ENCODE data around the gene CCNH. TPM values are rescaled to one million over a fixed set of nuclear protein-coding genes. Genes with fewer than 3 reads are reported as not detected.
A peak's percentile ranks its signal among the peaks of the same experiment; 100 is the strongest.

The CCNH gene
- total and polyA plus RNA-seq, 5 donors from 2014 or later = 60.0 to 393 (median 63.6) TPM

DNA sequence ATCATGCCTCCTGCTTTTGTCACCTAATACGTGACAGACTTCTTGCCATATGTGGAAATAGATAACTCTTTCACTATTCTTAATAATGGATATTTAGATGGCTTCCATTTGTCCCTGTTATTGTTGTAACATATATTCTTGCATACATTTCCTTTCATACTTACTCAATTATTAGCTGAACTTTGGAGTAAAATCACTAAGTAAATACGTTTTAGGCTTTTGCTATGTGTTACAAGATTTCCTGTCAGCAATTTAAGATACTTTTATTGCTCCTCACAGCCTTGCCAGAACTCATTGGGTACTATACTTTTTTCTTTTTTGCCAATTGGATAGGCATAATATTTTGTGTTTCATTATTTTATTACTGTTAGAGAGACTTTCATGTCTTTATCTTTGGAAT is 26.9 kb downstream of the CCNH start:
- Mint-ChIP-seq H3K4me3 (no peak overlapping the region), H3K9me3 (no peaks in the 10 kb centered on the region), H3K36me3 (peaks cover 27% of the 10 kb centered on the region), H3K27me3 (peaks cover 4% of the 10 kb centered on the region), H3K4me1 (peaks cover 16 to 46% (median 25%) of the 10 kb centered on the region in 4 donors), H3K27ac (peak overlapping the region in 1 of 3 donors; percentile 10)
- no peak overlapping the region for H3K4me3 ChIP-seq (ENCODE audit: low read depth, low read length)
- H3K4me1 ChIP-seq (ENCODE audit: control insufficient read depth, insufficient read depth, low read length, poor library complexity, severe bottlenecking) = no peaks in the 10 kb centered on the region
- ATAC-seq (ENCODE audit: low read depth in 2 of 2) (no peak), DNase-seq (no peak)
- peaks cover 89% of the 10 kb centered on the region for H3K36me3 ChIP-seq (ENCODE audit: control insufficient read depth, insufficient read depth, low read length)
- no peaks in the 10 kb centered on the region for H3K27me3 ChIP-seq (ENCODE audit: control insufficient read depth, insufficient read depth, low read length)
- no peak overlapping the region for H3K27ac ChIP-seq (ENCODE audit: insufficient read depth, low read length, poor library complexity, severe bottlenecking)
- no peaks in the 10 kb centered on the region for H3K9me3 ChIP-seq (ENCODE audit: control insufficient read depth in 2 of 2, low read length in 2 of 2)

DNA sequence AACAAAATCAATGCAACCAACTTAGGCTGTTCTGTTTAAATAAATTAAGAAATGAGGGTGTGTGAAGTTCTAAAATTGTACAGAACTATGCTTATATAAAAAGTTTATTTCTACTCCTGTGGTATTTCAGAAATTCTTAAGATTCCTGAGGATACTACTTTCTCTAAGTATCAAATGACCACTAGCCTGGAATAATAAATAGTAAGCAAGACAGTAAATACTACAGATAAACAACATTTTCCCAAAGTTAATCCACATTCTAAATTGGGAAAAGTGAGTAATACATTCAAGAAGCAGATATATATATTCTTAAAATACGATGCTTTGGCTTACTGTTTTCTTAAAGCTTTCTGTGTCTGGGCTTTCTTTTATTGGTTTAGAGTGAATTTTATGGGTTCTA is 29.5 kb downstream of the CCNH start:
- H3K27me3 Mint-ChIP-seq = no peaks in the 10 kb centered on the region
- H3K27ac ChIP-seq (ENCODE audit: insufficient read depth, low read length, poor library complexity, severe bottlenecking) = no peak overlapping the region
- ATAC-seq (ENCODE audit: low read depth in 2 of 2) (no peak), DNase-seq (no peak)
- no peaks in the 10 kb centered on the region for H3K9me3 Mint-ChIP-seq
- H3K27ac Mint-ChIP-seq = no peak overlapping the region
- H3K9me3 ChIP-seq (ENCODE audit: control insufficient read depth in 2 of 2, low read length in 2 of 2) = no peaks in the 10 kb centered on the region
- no peaks in the 10 kb centered on the region for H3K27me3 ChIP-seq (ENCODE audit: control insufficient read depth, insufficient read depth, low read length)
- H3K4me1 Mint-ChIP-seq = peaks cover 4 to 35% (median 27%) of the 10 kb centered on the region in 4 donors
- peaks cover 20% of the 10 kb centered on the region for H3K36me3 Mint-ChIP-seq
- no peak overlapping the region for H3K4me3 ChIP-seq (ENCODE audit: low read depth, low read length)
- no peaks in the 10 kb centered on the region for H3K4me1 ChIP-seq (ENCODE audit: control insufficient read depth, insufficient read depth, low read length, poor library complexity, severe bottlenecking)
- H3K36me3 ChIP-seq (ENCODE audit: control insufficient read depth, insufficient read depth, low read length) = peaks cover 92% of the 10 kb centered on the region
- no peak overlapping the region for H3K4me3 Mint-ChIP-seq

DNA sequence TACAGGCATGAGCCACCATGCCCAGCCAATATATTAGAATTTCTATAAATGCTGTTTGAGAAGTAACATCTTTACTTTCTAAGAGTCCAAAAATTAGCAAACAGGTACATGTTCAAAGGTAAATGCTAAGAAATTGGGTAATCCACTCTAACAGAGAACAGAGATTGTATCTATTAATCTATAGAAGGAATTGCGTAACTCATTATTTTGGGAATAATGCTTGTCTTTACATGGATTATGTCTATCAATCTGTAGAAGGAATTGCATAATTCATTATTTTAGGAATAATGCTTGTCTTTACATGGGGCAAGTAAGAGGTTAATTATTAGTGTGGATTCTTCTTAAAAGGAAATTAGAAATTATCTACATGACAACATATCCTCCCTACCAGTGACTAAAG is 30.5 kb downstream of the CCNH start:
- peaks cover 4 to 32% (median 25%) of the 10 kb centered on the region in 4 donors for H3K4me1 Mint-ChIP-seq
- no peak overlapping the region for H3K4me3 Mint-ChIP-seq
- DNase-seq (no peak), ATAC-seq (ENCODE audit: low read depth in 2 of 2) (no peak)
- peaks cover 92% of the 10 kb centered on the region for H3K36me3 ChIP-seq (ENCODE audit: control insufficient read depth, insufficient read depth, low read length)
- H3K4me3 ChIP-seq (ENCODE audit: low read depth, low read length) = no peak overlapping the region
- H3K27me3 Mint-ChIP-seq = no peaks in the 10 kb centered on the region
- no peak overlapping the region for H3K27ac ChIP-seq (ENCODE audit: insufficient read depth, low read length, poor library complexity, severe bottlenecking)
- peak overlapping the region in 1 of 3 donors; percentile 59 for H3K27ac Mint-ChIP-seq
- peaks cover 18% of the 10 kb centered on the region for H3K36me3 Mint-ChIP-seq
- no peaks in the 10 kb centered on the region for H3K27me3 ChIP-seq (ENCODE audit: control insufficient read depth, insufficient read depth, low read length)
- H3K9me3 ChIP-seq (ENCODE audit: control insufficient read depth in 2 of 2, low read length in 2 of 2) = no peaks in the 10 kb centered on the region
- no peaks in the 10 kb centered on the region for H3K9me3 Mint-ChIP-seq
- no peaks in the 10 kb centered on the region for H3K4me1 ChIP-seq (ENCODE audit: control insufficient read depth, insufficient read depth, low read length, poor library complexity, severe bottlenecking)

DNA sequence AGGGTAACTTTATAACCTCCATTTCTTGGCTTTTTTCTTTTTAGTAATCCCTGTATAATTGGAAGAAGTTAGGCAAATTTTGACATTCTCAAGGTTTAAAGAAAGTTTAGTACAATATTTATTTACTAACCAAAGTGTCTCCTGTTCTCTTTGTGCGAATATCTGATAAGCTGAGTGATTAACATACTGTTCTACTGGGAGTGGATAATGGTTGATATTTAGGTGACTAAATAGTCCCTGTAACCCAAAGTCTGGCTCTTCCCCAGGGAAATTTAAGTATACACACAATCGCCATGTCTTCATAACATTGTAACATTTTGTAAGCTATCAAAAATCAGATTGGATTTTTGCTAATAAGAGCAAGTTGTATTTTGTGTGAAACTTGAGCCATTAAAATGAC is 40.0 kb downstream of the CCNH start:
- Histone ChIP-seq H3K9me3 (ENCODE audit: control insufficient read depth in 2 of 2, low read length in 2 of 2) (no peaks in the 10 kb centered on the region), H3K36me3 (ENCODE audit: control insufficient read depth, insufficient read depth, low read length) (peaks cover 59% of the 10 kb centered on the region)
- H3K27ac Mint-ChIP-seq = no peak overlapping the region

DNA sequence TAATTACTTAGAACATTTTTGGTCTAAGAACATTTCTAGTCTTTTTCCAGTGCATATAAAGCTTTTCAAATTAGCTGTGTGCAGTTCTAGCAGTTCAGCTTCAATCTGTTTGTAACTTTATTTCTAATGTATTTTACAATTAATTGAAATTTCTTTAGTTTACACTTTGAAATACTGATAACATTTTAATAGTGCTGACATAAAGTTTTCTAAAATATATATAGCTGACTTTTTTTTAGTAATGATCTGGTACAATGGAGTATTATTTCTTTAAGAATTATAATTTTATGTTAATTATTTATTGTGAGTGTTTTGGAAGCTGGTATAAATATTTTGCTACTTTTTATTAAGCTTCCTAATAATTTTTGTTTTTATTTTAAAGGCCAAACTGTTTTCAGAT is 43.3 kb downstream of the CCNH start:
- no peak overlapping the region for H3K27ac ChIP-seq (ENCODE audit: insufficient read depth, low read length, poor library complexity, severe bottlenecking)
- DNase-seq (no peak), ATAC-seq (ENCODE audit: low read depth in 2 of 2) (no peak)
- no peaks in the 10 kb centered on the region for H3K27me3 ChIP-seq (ENCODE audit: control insufficient read depth, insufficient read depth, low read length)
- Mint-ChIP-seq H3K9me3 (peaks cover 0 to 2% (median 0%) of the 10 kb centered on the region in 7 donors), H3K27me3 (no peaks in the 10 kb centered on the region), H3K4me1 (peaks cover 22 to 31% (median 26%) of the 10 kb centered on the region in 4 donors), H3K36me3 (peaks cover 22% of the 10 kb centered on the region), H3K27ac (no peak overlapping the region), H3K4me3 (no peak overlapping the region)
- H3K9me3 ChIP-seq (ENCODE audit: control insufficient read depth in 2 of 2, low read length in 2 of 2) = no peaks in the 10 kb centered on the region
- H3K36me3 ChIP-seq (ENCODE audit: control insufficient read depth, insufficient read depth, low read length) = peaks cover 49% of the 10 kb centered on the region
- peaks cover 8% of the 10 kb centered on the region for H3K4me1 ChIP-seq (ENCODE audit: control insufficient read depth, insufficient read depth, low read length, poor library complexity, severe bottlenecking)
- H3K4me3 ChIP-seq (ENCODE audit: low read depth, low read length) = no peak overlapping the region

More for the DNA sequence above, 40.0 kb downstream of the CCNH start:
- Mint-ChIP-seq H3K4me3 (no peak overlapping the region), H3K4me1 (peaks cover 9 to 23% (median 19%) of the 10 kb centered on the region in 4 donors), H3K36me3 (peaks cover 26% of the 10 kb centered on the region), H3K27me3 (no peaks in the 10 kb centered on the region), H3K9me3 (peaks cover 0 to 1% (median 0%) of the 10 kb centered on the region in 7 donors)
- no peaks in the 10 kb centered on the region for H3K4me1 ChIP-seq (ENCODE audit: control insufficient read depth, insufficient read depth, low read length, poor library complexity, severe bottlenecking)
- H3K27me3 ChIP-seq (ENCODE audit: control insufficient read depth, insufficient read depth, low read length) = no peaks in the 10 kb centered on the region
- H3K4me3 ChIP-seq (ENCODE audit: low read depth, low read length) = no peak overlapping the region
- no peak for DNase-seq
- no peak overlapping the region for H3K27ac ChIP-seq (ENCODE audit: insufficient read depth, low read length, poor library complexity, severe bottlenecking)
- ATAC-seq (ENCODE audit: low read depth in 2 of 2) = no peak

DNA sequence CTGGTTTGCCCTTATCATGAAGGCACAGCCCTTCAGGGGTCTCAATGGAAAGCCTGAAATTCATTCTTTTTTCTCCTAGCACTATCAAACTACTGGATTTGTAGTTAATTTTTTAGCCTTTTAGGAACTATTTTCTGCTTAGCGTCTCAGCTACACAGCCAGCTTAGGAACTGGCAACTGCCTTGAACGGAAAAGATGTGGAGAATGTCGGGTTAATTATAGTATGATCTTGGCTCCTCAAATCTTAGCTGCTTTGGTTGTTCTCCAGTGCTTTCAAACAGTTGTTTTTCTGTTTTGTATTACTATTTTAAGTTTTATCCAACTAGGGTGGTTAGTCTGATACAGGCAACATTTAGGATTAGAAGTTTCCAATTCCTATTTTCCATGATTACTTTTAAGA is 44.1 kb downstream of the CCNH start:
- DNase-seq = no peak
- Mint-ChIP-seq H3K27me3 (no peaks in the 10 kb centered on the region), H3K36me3 (peaks cover 22% of the 10 kb centered on the region), H3K27ac (peak overlapping the region in 2 of 3 donors; percentile 25 to 60), H3K9me3 (peaks cover 0 to 2% (median 0%) of the 10 kb centered on the region in 7 donors), H3K4me1 (peaks cover 24 to 28% (median 25%) of the 10 kb centered on the region in 4 donors), H3K4me3 (no peak overlapping the region)
- Histone ChIP-seq H3K27ac (ENCODE audit: insufficient read depth, low read length, poor library complexity, severe bottlenecking) (no peak overlapping the region), H3K4me3 (ENCODE audit: low read depth, low read length) (no peak overlapping the region), H3K4me1 (ENCODE audit: control insufficient read depth, insufficient read depth, low read length, poor library complexity, severe bottlenecking) (peaks cover 8% of the 10 kb centered on the region), H3K36me3 (ENCODE audit: control insufficient read depth, insufficient read depth, low read length) (peaks cover 55% of the 10 kb centered on the region), H3K9me3 (ENCODE audit: control insufficient read depth in 2 of 2, low read length in 2 of 2) (no peaks in the 10 kb centered on the region), H3K27me3 (ENCODE audit: control insufficient read depth, insufficient read depth, low read length) (no peaks in the 10 kb centered on the region)
- ATAC-seq (ENCODE audit: low read depth in 2 of 2) = no peak

DNA sequence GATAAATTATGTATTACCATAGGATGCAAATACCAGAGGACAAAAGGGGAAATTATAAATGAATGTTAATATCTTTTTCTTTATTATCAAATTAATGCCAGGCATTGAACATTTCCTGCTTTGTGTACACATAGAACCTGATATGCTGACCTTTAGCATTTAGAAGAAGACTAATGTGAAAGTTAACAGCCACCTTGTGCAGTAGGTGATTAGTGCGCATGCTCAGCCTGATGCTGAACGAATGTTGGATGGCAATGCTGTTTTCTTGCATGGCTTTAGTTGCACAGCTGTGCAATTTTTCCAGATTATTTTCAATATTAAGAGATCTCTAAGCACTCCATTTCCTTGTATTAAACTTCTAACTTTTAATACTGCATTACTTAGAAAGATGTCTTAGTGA is 45.5 kb downstream of the CCNH start:
- ATAC-seq (ENCODE audit: low read depth in 2 of 2) (no peak), DNase-seq (no peak)
- peaks cover 15% of the 10 kb centered on the region for H3K36me3 Mint-ChIP-seq
- H3K4me1 Mint-ChIP-seq = peaks cover 24 to 28% (median 27%) of the 10 kb centered on the region in 4 donors
- no peak overlapping the region for H3K27ac ChIP-seq (ENCODE audit: insufficient read depth, low read length, poor library complexity, severe bottlenecking)
- no peaks in the 10 kb centered on the region for H3K27me3 ChIP-seq (ENCODE audit: control insufficient read depth, insufficient read depth, low read length)
- peaks cover 0 to 1% (median 0%) of the 10 kb centered on the region in 7 donors for H3K9me3 Mint-ChIP-seq
- no peak overlapping the region for H3K4me3 ChIP-seq (ENCODE audit: low read depth, low read length)
- peaks cover 56% of the 10 kb centered on the region for H3K36me3 ChIP-seq (ENCODE audit: control insufficient read depth, insufficient read depth, low read length)
- peaks cover 8% of the 10 kb centered on the region for H3K4me1 ChIP-seq (ENCODE audit: control insufficient read depth, insufficient read depth, low read length, poor library complexity, severe bottlenecking)
- H3K9me3 ChIP-seq (ENCODE audit: control insufficient read depth in 2 of 2, low read length in 2 of 2) = no peaks in the 10 kb centered on the region
- H3K27ac Mint-ChIP-seq = no peak overlapping the region
- H3K27me3 Mint-ChIP-seq = no peaks in the 10 kb centered on the region
- no peak overlapping the region for H3K4me3 Mint-ChIP-seq

DNA sequence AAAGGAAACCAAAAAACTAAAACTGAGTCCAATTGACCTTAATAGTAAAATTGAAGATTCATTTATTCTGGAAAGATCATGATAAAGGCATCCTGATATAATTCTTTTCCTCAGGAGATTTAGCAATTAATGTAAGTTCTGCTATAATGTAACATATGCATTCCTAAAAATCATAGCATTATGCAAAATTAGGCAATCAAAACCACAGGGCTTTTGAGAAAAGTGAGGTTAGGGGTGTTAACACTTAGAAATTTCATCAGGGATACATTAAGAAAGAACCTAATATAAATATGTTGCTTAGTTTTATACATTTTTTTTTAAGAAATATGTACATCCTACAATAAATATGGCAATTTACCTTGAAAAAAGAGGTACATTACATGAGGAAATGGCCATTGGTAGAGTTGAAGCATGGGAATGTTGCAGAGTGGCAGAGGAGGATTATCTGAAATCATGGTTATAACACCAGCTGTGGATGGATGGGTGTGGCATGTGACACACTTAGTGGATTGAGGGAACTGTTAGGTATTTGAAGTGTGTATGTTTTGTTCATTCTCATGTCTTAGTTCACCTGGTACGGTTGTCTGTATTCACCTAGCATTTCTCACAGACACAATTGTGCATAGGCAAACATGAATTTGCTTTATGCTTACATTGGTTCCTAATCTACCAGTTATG is 51.1 kb downstream of the CCNH start:
- DNase-seq (no peak), ATAC-seq (ENCODE audit: low read depth in 2 of 2) (peak in 1 of 2 donors; percentile 52)
- Histone ChIP-seq H3K9me3 (ENCODE audit: control insufficient read depth in 2 of 2, low read length in 2 of 2) (no peaks in the 10 kb centered on the region), H3K27ac (ENCODE audit: insufficient read depth, low read length, poor library complexity, severe bottlenecking) (no peak overlapping the region), H3K27me3 (ENCODE audit: control insufficient read depth, insufficient read depth, low read length) (no peaks in the 10 kb centered on the region), H3K4me1 (ENCODE audit: control insufficient read depth, insufficient read depth, low read length, poor library complexity, severe bottlenecking) (peaks cover 7% of the 10 kb centered on the region), H3K4me3 (ENCODE audit: low read depth, low read length) (no peak overlapping the region), H3K36me3 (ENCODE audit: control insufficient read depth, insufficient read depth, low read length) (peaks cover 43% of the 10 kb centered on the region)
- peaks cover 24% of the 10 kb centered on the region for H3K36me3 Mint-ChIP-seq
- H3K27me3 Mint-ChIP-seq = no peaks in the 10 kb centered on the region
- H3K4me3 Mint-ChIP-seq = no peak overlapping the region
- H3K9me3 Mint-ChIP-seq = peaks cover 0 to 1% (median 0%) of the 10 kb centered on the region in 7 donors
- H3K27ac Mint-ChIP-seq = peak overlapping the region in 1 of 3 donors; percentile 21
- H3K4me1 Mint-ChIP-seq = peaks cover 22 to 41% (median 36%) of the 10 kb centered on the region in 4 donors
